HG03135 (cell line): ENCODE results near the gene FANK1.
"Not testable (repeated sequence)": the region's sequence is repeated elsewhere in the genome, so short reads cannot be mapped to it uniquely, and the experiment has no call there.

Source experiments
- ATAC-seq: cut with Tn5 transposase; IDR thresholded peaks from one replicate; pipeline ENCODE4 v1.9.1; 2021; ENCODE audit warnings: mild to moderate bottlenecking, moderate library complexity; ENCODE audit not compliant: unreplicated experiment

Gene FANK1

DNA sequence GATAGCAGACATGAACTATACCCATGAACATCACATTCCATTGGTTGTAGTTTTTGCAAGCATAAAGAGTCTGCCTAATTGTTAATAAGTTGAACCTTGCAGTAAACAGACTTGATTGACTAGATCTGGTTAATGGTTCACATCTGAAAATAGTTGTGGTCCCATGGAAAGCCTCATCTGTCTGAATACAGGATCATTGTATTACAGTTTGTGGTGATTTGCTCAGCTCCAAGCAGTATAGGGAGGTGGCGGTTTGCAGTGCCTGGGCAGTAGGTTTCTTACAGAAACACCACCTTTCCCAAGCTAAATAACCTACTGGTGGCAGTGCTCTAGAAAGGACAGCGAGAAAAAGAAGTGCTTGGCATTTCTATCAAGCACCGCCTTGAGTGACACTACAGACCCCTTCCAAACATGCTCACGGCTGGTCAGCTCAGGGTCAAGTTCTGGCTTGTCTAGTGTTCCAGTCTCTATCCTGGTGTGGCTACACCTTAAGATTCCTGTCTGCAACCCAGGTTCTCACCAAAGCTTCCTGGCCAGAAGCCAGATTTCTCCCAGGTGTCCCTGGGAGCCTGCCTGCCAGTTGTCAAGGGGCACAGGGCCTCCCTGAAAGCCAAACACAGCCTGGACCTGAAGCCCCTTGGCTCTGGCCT lies 119.9 kb downstream of the FANK1 start:
- ATAC-seq = no peak

DNA sequence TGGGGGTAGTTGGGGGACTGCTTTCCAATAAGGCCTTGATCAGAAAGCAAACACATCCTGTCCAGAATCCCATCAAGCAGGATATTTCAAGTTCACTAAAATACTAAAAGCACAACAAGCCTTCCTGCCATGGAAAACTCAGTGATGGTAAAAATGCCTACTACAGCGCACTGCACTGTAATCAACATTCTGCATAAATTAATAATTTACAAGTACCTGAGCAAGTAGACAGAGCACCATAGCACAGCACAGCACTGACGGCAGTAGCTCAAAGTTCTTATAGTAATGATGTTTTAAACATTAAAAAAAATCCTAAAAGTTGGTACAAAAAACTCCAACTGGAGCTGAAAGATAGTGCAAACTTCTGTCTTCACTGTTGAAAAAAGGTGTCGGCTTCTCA lies 120.5 kb downstream of the FANK1 start:
- ATAC-seq = no peak

DNA sequence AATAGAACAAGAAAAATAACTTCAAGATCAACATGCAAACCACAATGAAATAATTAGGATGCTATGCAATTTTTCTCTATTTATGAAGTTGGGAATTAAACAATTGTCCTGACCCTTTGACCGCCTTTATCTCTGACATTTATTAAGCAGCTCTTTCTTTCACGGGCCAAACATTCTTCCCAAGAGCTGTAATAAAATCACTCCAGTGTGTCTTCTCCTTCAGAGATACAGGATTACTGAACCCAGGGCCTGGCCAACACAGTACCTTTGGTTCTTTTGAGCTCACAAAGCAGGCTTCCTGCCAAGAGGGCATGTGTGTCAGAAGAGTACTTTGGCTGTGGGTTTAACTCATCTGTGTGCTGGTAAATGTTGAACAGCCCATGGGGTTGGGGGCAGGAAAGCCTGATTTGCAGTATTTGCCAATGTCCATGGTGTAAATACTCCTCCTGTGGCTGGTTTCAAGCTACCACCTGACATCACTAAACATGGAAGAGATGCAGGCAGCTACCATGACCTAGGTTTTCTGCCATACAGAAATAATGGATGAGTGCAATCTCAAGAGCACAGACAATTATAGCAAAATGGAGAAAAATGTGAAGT lies 121.7 kb downstream of the FANK1 start:
- no peak for ATAC-seq

DNA sequence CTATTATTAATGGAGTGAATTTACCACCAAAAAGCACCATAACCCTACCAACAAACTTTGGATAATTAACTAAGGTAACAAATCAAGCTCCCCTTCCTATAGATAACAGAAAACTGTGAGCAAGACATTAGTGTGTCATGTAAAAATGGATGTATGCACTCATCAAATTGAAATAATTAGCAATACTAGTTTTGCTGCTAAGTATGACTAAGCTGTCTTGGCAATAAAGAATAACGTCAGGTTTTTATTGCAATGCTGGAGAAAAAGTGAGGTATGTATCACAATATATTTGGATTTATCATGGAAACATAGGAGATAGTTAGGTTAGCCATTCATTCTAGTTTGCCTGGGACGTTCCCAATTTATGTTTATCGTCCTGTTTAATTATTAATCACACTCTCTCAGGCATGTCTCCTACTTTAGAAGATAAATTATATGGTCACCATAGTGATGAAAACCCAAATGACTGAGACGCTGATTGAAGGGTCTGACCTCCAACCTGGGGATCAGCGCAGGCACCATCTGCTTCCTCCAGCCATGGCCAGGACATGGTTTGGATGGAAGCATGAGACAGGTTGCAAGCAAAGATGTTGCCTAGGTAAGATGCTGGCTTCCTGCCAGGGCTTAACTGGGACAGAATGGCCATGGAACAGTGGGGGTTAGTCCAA lies 125.6 kb downstream of the FANK1 start:
- no peak for ATAC-seq

DNA sequence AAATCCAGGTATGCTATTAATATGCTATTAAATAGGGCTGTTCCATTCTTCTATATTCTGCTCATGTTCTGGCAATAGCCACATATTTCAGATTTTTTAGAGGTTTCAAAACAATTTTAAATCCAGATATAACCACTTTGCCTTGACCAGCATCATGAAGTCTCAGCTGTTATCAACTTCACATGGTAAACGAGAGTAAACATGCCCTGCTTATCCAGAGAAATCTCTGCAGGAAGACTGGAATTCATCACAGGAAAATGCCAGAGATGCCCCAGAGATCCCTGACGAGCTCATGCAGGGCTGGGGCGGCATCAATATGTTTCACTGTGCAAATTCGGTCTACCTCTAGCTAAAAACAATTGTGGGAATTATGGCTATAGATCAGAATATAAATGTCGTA lies 126.5 kb downstream of the FANK1 start:
- no peak for ATAC-seq

DNA sequence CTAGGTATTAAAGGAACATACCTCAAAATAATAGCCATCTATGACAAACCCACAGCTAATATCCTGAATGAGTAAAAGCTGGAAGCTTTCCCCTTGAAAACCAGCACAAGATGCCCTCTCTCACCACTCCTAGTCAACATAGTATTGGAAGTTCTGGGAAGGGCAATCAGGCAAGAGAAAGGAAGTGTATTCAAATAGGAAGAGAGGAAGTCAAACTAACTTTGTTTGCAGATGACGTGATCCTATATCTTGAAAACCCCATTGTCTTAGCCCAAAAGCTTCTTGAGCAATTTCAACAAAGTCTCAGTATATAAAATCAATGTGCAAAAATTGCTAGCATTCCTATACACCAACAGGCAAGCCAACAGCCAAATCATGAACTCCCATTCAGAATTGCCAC lies 131.3 kb downstream of the FANK1 start:
- no peak for ATAC-seq

DNA sequence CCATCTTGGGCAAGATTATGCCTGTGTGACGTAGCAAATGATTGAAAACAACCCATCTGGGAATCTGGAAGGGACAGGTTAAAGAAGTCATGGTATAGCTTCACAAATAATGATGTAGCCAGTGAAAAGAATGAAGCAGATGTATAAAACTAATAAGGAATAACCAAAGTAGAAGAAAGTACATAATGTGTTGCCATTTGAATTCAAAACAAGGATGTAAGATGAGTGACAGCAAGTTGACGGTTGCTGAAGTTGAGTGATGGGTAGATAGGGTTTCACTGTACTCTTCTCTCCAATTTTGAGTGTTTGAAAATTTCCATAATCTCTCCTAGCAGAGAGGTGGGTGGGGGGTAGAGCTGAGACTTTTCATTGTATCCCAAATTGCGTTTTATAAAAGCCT lies 133.6 kb downstream of the FANK1 start:
- ATAC-seq = no peak

DNA sequence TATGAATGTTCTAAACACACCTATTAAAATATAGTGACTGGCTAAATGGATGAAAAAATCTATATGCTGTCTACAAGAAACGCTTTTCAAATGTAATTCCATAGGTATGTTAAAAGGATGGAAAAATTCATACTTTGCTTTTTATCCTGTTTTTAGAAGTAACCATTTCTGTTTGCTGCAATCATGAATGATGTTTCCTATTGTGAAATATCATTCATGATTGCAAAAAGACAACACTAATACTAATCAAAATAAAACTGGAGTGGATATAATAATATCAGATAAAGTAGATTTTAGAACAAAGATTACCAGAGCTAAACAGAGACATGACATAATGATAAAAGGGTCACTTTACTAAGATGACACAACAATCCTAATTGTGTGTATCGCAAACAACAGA lies 138.2 kb downstream of the FANK1 start:
- ATAC-seq = no peak

DNA sequence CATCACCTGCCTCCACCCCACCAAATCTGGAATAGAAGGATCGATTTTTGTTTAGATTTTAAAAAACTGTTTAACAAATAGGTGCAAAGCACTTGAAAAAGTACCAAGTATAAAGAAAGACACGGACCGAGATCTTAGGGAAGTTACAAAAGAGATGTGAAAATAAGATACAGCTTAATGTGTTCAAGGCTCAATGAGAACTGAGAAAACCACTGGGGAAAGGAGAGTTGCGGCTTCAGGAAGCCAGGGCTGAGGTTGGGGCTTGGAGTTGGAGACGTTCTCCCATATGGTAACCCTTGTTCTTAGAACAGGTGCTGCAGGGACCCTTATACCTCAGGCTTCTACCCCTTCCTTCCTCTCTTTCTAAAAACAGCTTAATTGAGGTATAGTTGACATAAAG lies 140.2 kb downstream of the FANK1 start:
- no peak for ATAC-seq

DNA sequence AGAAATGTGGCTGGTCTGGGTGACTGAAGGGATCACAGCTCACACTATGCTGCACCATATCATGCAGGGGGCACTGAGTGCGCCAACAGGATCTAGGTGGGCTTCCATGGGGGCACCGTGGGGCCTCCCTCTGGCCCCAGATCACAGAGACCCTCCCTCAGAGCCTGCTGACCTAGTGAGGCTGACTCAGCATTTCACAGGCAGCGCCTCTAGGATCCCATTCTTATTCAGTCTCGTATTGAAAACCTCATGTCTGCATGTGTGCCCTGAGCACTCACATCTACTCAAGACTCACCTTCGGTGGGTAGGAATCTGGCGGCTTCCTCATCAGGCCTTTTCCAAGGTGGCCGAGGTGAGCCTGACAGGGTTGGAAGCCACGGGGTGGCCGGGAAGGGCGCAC lies 141.6 kb downstream of the FANK1 start:
- ATAC-seq = no peak

DNA sequence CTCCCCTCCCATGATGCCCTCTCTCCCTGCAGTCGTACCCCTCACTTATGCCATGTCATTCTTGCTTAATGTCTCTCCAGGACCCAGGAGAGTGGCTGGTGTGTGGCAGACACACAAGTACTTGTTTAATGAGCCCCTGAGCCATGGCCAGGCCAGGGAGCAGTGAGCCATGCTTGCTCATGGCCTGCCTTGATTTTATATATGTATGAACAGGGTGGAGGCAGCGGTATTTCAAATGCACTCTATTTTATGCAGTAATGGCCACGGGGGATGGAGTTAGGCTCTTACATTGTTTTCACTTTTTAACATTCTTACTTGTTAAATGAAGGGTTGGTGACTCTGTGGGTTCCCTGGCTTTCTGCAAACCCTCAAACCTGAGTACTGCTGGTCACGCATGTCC lies 144.8 kb downstream of the FANK1 start:
- ATAC-seq = no peak

DNA sequence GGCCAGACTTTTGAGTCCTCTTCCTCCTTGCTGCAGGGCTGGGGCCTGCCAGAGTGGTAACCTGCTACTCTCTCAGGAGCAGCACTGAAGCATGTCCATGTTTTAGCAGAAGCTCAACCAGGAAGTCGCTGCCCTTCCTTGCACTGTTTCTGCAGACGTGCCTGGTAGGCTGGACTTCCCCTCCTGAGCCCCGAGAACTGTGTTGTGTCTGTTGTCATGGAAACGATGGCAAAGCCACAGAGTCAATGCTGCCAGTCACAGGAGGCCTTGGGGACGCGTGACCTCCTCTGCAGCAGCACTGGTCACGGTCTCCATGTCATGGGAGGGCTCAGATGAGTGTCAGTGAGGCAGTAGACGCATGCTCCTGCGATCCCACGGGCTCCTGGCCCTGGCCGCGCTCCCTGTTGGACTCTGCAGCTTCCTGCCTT lies 145.5 kb downstream of the FANK1 start:
- peak; percentile 99 for ATAC-seq

DNA sequence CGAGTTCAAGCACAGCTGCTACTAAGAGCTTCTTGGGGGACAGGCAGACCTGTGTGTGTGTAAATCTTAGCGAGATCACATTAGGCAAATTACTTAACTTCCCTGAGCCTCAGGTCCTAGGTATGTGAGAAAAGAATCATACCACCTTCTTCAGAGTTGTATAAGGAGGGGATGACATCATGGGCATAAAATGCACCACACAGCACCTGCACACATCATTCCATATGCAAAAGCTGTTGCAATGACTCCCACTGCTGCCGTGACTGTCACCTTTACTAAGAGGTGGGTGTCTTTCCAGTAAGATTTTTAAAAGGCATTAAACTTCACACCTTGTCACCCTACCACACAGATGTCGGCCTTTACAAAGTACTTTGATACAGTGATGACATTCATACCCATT lies 146.0 kb downstream of the FANK1 start:
- ATAC-seq = peak; percentile 10

DNA sequence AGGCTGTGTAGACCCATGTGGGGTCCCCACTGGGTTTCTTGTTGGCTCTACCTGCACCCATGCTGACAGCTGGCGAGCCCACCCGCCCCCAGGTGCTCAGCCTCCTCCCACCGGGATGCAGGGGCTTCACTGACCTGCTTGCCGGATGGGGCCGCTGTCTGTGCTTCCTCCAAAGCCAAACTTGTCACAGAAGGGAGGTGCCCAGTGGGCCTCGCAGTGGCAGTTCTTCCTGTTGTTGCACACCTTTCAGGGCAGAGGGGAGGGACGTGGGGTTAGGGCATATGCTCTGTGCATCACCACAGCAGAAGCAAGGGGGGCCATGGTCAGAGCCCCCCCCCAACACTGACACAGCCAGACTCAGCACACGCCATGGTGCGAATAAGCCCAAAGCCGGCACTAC lies 146.5 kb downstream of the FANK1 start:
- no peak for ATAC-seq

DNA sequence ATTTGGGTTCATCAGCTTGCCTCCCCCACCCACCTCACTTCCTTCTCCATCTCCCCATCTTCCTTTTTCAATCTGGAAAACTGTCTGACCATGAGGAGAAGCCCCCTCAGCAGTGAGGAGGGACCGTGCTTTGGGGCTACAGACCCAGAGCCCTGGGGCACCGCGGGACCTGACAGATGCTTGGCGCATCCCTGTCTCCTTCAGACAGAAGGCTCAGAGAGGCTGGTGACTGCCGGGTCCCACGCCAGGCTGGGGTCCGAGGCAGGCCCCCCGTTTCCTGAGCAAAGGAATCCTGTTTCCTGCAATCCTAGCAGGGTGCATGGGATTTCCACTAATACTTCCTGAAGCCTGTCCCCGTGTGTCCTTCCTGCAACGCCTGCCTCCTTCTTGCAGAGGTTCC lies 147.0 kb downstream of the FANK1 start:
- ATAC-seq = no peak

DNA sequence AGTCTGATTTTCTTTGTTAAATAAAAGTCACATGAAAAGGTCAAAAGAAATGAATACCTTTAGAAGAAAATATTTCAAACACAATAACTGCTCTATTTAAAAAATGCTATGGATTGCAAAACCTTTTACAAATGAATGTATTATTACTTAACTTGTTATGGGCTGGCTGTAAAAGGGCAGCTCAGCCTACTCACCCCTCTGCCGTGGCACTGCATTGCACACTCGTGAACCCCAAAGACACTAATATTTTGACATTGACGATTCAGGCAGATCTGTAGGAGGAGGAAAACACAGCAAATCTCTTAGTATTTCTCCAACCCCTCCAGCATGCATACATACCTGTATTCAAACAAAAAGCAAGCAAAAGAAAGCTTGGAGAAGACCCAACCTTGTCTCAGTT lies 149.5 kb downstream of the FANK1 start:
- no peak for ATAC-seq

DNA sequence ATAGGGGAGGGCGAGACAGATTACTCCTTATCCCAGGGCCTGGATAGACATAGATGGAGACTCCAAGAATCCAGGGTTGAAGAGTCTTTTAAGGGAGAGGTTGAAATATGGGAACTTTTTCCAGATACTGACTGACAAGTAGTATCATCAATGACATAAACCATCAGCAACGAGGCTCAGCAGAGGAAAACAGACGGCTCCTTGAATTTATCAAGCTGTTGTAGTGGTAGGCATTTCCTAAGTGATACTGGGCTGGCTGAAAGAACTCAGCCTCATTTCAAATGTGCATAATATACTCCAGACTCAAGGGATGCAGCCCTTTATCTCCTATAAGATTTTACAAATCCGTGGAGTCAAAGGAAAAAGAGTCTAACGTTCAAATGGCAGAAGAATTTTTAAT lies 150.5 kb downstream of the FANK1 start:
- ATAC-seq = no peak

DNA sequence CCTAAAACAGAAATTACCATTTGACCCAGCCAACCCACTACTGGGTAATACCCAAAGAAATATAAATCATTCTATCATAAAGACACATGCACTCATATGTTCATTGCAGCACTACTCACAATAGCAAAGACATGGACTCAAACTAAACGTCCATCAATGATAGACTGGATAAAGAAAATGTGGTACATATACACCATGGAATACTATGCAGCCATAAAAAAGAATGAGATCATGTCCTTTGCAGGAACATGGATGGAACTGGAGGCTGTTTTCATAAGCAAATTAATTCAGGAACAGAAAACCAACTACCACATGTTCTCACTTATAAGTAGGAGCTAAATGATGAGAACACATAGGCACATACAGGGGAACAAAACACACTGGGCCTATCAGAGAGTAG lies 151.4 kb downstream of the FANK1 start:
- ATAC-seq = not testable (repeated sequence)

DNA sequence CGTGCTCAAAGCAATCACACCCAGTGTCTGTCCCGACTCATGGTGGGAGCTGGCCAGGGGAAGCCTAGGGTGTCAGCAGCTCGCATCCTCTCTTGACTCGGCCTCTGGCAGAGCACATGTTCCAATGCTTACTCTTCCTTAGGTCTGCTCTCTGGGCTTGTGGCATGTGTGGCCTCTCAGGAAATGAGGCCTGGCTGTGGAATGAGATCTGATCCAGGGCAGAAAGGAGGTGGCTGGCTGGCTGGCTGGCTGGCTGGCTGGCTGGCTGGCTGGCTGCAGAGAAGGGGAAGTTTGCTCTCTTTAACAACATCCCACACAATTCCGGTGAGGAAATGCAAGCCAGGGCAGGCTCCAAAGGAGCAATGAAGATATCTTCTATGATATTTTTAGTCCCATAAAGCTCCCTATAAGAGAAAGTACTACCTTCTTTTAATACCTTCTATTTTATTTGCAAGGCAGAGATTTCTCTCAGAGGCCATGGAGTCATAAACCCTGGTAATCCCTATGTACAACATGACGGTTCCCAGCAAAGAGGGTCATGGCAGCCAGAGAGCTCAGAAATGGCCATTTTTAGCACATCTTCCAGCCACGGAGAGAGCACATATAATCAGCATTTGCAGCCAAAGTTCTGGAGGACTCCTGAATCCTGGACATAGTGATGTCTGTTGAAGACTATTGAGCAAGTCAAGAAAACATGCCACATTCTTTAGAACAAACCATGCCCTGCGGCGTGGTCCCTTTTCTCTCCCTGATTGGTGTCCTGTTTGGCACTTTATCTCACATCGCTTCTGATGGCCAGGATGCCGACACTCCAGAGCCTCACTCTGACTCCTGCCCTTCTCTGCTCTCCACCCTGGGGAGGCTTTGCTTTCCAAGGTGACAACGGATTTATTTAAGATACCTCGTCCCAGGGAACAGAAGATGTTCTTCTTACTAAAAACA lies 153.7 kb downstream of the FANK1 start:
- no peak for ATAC-seq

DNA sequence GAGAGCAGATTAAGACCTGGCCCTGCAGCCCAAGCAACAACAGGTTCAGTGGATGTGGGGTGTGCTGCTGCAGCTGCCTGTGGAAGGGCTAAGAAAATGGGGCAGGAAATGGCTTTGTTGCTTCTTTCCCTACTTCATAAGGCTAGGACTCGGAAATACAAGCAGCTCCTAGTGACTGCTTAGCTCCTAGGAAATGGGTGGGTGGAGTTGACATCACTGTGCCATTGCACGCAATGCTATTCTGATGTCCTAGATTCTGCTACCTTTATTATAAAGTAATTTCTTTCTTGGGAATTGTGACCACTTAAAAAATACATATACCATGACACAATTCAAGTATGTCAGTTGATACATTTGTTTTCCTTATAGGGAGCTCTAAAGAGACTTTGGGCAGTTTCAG lies 155.8 kb downstream of the FANK1 start:
- no peak for ATAC-seq

DNA sequence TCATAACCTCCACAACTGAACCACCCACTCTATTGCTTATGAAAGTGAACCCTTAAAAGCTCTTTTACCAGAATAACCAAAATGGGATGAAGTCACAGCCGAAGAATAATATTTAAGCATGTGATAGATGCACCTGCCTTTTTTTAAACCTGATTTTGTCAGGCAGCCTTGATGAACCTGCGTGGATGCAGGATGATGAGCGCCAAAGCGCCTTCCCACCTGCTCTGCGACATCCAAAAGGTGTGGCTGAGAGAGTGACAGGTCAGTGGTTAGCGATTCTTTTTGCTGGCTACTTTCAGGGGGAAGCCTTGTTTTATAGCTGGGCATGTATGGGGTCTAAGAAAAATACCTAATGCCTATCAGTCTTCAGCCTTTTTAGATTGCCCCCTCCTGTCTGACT lies 157.8 kb downstream of the FANK1 start:
- no peak for ATAC-seq
